IPS-15b (cell line): ENCODE results near the gene ADGRG2.
A peak's percentile ranks its signal among the peaks of the same experiment; 100 is the strongest.

Source experiments
- H3K27me3 ChIP-seq: one replicate; pipeline ENCODE4 v1.6.1; 2013; ENCODE audit warnings: low read length; ENCODE audit not compliant: control insufficient read depth, insufficient read depth
- H3K36me3 ChIP-seq: one replicate; pipeline ENCODE4 v1.6.1; 2013; ENCODE audit warnings: low read length; ENCODE audit not compliant: control insufficient read depth, insufficient read depth
- H3K4me1 ChIP-seq: one replicate; pipeline ENCODE4 v1.6.1; 2013; ENCODE audit warnings: mild to moderate bottlenecking, low read length; ENCODE audit not compliant: control insufficient read depth, insufficient read depth
- H3K4me3 ChIP-seq: one replicate; pipeline ENCODE4 v1.5.1; 2013; ENCODE audit warnings: low read depth, low read length
- H3K9ac ChIP-seq: one replicate; pipeline ENCODE4 v1.6.1; 2013; ENCODE audit warnings: low read depth, mild to moderate bottlenecking, low read length
- H3K9me3 ChIP-seq: one replicate; pipeline ENCODE4 v1.6.1; 2013; ENCODE audit warnings: mild to moderate bottlenecking, low read length; ENCODE audit not compliant: control insufficient read depth, insufficient read depth

Gene ADGRG2

DNA sequence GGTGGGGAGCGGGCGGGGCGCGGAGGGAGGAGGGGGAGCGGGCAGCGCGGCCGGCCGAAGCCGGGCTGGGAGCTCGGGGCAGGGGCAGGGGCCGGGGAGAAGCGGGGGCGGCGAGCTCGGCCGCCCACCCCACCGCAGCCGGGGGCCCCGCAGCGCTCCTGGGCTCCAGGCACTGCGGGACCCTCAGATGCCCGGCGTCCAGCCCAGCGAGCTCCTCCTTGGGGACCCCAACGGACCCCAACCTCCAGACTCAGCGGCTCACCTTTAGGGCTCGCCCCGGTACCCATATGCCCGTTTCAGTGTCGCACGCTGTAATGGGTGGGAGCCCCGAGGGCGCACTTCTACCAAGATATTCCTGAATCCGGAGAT lies 357 bp upstream of the ADGRG2 start:
- Histone ChIP-seq H3K4me1 (peaks cover 18% of the 10 kb centered on the region), H3K9ac (no peak overlapping the region), H3K27me3 (peaks cover 26% of the 10 kb centered on the region), H3K9me3 (no peaks in the 10 kb centered on the region), H3K4me3 (peak overlapping the region; percentile 46), H3K36me3 (no peaks in the 10 kb centered on the region)

DNA sequence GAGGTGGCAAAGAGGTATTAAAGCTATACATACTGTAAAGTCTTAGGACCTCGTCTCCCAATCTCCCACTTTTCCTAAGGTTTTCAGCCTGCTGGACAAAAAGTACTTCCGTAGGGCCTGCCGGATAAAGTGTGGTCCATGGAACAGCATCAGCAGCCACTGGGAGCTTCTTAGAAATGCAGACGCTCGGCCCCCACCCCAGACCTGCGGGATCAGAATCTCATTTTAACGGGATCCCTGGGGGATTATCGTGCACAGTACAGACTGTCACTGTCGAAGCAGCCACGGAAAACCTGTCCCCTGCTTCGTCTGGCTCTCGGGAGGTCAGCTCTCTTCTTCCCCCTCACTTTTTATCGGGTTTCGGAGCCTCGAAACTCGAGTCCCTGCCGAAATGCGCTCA lies 802 bp downstream of the ADGRG2 start:
- peaks cover 18% of the 10 kb centered on the region for H3K4me1 ChIP-seq
- no peak overlapping the region for H3K9ac ChIP-seq
- H3K4me3 ChIP-seq = peak overlapping the region; percentile 69
- no peaks in the 10 kb centered on the region for H3K36me3 ChIP-seq
- H3K27me3 ChIP-seq = peaks cover 26% of the 10 kb centered on the region
- no peaks in the 10 kb centered on the region for H3K9me3 ChIP-seq

DNA sequence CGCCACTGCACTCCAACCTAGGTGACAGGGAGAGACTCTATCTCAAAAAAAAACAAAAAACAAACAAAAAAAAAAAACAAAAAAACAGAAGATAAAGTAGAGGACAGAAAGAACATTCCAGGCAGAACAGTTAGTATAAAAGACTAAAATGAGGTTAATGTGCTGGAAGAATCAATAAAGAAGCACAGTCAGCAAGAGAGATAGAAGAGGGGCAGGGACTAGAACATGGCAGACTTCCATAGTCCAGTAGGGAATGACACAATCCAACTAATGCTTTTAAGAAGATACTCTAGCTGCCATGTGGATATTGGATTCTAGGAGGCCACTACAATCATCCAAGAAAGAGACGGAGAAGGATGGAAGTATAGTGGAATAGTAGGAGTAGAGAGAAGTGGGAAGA lies 11.6 kb downstream of the ADGRG2 start:
- H3K4me1 ChIP-seq = peaks cover 3% of the 10 kb centered on the region
- no peak overlapping the region for H3K4me3 ChIP-seq
- no peaks in the 10 kb centered on the region for H3K9me3 ChIP-seq
- no peaks in the 10 kb centered on the region for H3K27me3 ChIP-seq
- H3K36me3 ChIP-seq = no peaks in the 10 kb centered on the region
- no peak overlapping the region for H3K9ac ChIP-seq

DNA sequence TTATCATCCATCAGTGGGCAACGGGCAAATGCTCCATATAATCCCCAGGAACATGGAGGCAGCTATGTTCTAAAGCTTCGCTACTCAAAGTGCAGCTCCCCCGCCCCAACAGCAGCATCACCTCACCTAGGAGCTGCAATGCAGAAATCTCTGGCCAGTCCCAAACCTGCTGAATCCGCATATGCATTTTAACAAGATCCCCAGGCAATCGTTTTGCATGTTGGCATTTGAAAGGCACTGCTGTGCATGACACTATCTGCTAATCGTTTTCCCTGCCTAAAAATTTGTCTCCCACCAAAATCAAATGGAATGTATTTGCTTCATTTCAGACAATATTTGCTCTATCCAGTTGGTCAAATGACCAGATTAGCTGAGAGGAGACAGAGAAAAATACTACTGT lies 15.2 kb downstream of the ADGRG2 start:
- H3K4me1 ChIP-seq = peaks cover 3% of the 10 kb centered on the region
- H3K36me3 ChIP-seq = no peaks in the 10 kb centered on the region
- no peaks in the 10 kb centered on the region for H3K27me3 ChIP-seq
- no peaks in the 10 kb centered on the region for H3K9me3 ChIP-seq
- H3K9ac ChIP-seq = no peak overlapping the region
- no peak overlapping the region for H3K4me3 ChIP-seq

DNA sequence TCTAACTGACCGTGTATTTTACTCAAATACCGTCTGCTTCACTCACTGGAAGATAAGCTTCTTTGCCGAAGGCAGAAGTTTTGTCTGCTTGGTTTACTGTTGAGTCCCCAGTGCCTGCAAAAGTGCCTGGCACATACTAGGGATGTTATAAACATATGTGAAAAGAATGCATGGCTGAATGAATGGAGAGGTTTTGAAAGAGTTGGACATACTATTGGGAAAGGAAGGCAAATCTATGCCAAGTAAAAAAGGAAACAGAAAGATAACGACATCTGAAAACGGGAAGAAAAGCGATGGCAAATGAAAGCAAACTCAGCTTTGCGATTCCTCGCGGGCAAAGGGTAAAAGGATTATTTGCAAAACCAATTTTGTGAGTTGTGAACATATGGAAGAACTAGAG lies 21.7 kb downstream of the ADGRG2 start:
- Histone ChIP-seq H3K4me1 (no peaks in the 10 kb centered on the region), H3K4me3 (no peak overlapping the region), H3K9me3 (no peaks in the 10 kb centered on the region), H3K36me3 (no peaks in the 10 kb centered on the region), H3K27me3 (no peaks in the 10 kb centered on the region), H3K9ac (no peak overlapping the region)

DNA sequence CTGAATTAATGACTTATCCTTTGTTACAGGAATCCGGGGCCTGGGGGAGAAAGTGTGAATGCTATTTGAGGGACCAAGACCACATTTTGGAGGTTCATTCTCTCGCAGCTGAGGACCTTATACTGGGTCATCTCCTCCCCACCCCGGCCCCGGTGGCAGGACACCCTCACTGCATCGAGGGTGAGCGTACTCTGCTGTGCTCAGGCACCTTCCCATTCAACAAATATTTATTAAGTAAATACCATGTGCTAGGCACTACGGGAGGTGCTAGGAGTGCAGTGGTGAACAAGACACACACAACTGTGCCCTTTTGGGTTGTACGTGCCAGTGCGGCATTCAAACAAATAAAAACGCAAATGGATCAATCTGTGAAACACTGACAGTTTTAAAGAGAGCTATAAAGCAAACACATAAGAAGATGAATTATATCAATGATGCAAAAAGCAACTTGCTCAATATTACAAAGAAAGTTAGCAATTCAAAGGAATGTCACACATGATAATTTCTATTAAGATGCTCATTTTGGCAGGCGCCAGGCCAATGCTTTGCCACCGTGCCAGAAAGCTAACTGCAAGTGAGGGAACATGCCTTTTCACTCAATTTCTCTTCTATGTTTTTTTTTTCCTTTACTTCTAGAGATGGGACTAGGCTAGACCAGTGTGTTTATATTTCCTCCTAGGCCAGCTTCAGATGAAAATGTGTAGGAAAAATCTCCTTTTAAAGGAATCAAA lies 24.6 kb downstream of the ADGRG2 start:
- Histone ChIP-seq H3K36me3 (no peaks in the 10 kb centered on the region), H3K27me3 (no peaks in the 10 kb centered on the region), H3K9me3 (no peaks in the 10 kb centered on the region), H3K9ac (no peak overlapping the region), H3K4me3 (no peak overlapping the region), H3K4me1 (peaks cover 2% of the 10 kb centered on the region)

DNA sequence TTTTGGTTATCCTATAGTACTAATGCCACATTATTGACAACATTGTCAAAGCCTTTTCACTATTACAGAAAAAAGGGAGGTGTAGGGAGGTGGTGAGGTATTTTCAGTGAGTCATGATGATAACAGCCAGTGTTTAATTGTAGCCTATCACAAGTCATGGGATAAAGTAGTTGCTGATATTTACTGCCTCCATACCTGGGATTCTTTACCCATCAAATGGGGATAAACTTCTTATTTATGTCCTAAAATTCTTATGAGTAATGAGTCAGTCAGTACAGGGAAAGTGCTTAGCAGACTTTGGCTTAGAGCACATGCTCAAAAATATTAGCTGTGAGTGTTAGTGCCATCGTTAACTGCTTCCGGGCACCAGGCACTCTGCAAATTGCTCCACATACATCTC lies 25.7 kb downstream of the ADGRG2 start:
- H3K4me3 ChIP-seq = no peak overlapping the region
- no peak overlapping the region for H3K9ac ChIP-seq
- H3K27me3 ChIP-seq = no peaks in the 10 kb centered on the region
- H3K36me3 ChIP-seq = no peaks in the 10 kb centered on the region
- peaks cover 2% of the 10 kb centered on the region for H3K4me1 ChIP-seq
- H3K9me3 ChIP-seq = no peaks in the 10 kb centered on the region

DNA sequence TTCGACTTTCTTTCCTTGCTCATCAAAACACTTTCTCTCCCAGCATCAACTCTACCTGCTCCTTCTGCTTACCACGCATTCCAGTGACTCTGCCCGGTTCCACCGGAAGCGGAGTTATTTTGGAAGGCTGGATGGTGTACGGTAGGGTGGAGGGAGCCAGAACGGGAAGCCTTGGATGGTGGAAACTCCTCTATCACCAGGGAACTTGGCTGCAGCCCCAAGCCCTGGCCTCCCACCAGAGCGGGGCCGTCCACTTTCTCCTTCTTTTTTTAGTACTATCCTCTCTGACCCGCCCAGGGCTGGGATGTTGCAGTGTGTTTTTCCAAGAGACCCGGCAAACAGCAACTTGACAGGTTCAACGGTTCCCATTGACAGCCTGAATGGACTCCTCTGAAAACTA lies 27.6 kb downstream of the ADGRG2 start:
- Histone ChIP-seq H3K27me3 (no peaks in the 10 kb centered on the region), H3K9ac (no peak overlapping the region), H3K4me1 (peaks cover 2% of the 10 kb centered on the region), H3K4me3 (no peak overlapping the region), H3K36me3 (peaks cover 1% of the 10 kb centered on the region), H3K9me3 (no peaks in the 10 kb centered on the region)

DNA sequence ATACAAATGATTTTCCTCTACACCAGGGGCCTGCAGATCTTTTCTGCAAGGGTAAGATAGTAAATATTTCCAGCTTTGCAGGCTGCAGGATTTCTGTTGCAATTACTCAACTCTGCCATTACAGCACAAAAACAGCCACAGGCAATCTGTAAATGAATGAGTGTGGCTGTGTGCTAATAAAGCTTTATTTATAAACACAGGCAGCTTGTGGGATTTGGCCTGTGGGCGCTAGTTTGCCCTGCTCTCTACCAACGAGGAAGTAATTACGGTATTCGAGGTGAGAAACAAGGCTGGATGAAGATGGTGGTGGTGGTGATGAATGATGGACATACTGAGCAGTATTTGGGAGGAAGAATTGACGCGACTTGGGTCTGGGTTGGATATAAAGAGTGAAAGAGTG lies 30.7 kb downstream of the ADGRG2 start:
- Histone ChIP-seq H3K9me3 (no peaks in the 10 kb centered on the region), H3K4me3 (no peak overlapping the region), H3K27me3 (no peaks in the 10 kb centered on the region), H3K36me3 (peaks cover 3% of the 10 kb centered on the region), H3K4me1 (peaks cover 2% of the 10 kb centered on the region), H3K9ac (no peak overlapping the region)

DNA sequence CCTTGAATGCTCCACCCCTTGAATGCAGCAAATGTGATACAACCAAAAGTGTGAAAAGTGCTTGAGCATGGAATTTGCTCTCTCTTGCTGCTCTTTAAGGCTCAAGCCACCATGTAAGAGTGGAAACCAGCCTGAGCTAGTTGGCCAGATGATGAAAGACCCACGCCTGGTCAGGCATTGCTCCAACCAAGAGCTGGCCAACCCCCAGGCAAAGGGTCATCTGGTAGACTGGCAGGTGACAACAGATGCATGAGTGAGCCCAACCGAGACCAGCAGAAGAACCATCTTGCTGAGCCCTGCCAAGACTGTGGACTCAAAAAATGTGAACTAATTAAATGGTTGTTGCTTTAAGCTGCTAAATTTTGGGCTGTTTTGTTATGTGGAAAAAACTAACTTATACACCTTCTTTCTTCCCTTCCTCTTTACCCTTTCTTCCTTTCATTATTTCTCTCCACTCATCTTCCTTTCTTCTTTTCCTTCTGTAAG lies 32.7 kb downstream of the ADGRG2 start:
- no peaks in the 10 kb centered on the region for H3K9me3 ChIP-seq
- H3K36me3 ChIP-seq = peaks cover 3% of the 10 kb centered on the region
- H3K27me3 ChIP-seq = no peaks in the 10 kb centered on the region
- H3K9ac ChIP-seq = no peak overlapping the region
- H3K4me3 ChIP-seq = no peak overlapping the region
- H3K4me1 ChIP-seq = no peaks in the 10 kb centered on the region

DNA sequence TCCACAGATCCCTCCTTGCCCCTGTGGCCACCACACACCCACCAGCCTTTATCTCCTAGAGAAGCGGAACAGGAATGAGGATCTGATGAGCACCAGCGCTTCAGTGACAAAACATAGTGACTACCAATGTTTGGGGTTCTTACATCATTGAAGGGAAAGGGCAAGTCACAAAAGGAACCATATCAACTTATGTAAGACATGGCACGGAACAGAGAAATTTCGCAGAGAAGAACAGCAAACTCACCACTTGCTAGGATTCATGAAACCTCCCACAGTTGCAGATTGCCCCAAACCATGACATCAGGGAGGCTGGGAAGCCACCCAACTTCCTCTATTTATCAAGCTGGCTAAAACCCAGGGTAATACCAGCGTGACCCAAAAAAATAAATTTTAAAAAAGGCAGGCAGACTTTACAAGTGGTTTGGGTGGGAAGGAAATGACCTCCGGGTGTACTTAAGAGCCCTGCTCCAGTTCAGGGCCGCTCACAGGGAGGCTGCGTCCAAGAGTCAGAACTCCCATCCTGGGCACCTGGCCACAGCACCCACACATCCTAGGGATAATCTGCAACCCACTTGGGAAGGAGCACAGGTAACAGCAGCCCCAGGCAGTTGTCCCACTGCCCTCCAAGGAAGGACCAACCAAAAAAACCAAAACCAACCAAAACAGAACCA lies 36.0 kb downstream of the ADGRG2 start:
- Histone ChIP-seq H3K9me3 (no peaks in the 10 kb centered on the region), H3K4me3 (no peak overlapping the region), H3K27me3 (no peaks in the 10 kb centered on the region), H3K9ac (no peak overlapping the region), H3K4me1 (no peaks in the 10 kb centered on the region), H3K36me3 (peaks cover 3% of the 10 kb centered on the region)

DNA sequence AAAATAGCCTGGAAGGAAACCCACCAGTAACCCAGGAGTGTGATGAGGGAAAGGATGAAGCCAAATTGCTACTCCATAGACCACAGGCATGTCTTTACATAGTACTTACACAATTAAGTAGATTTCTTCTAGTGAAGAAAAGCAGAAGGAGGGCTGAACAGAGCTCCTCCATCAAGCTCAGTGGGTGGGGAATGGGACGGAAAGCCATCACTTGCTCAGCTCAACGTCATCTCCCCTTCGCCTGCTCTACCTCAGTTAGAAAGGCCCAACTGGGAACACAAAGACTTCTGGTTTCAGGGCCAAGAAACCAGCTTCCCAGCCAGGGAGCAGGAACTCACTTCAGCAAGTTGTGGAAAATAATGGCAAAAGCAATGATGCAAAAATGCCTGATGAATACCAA lies 36.6 kb downstream of the ADGRG2 start:
- Histone ChIP-seq H3K4me3 (no peak overlapping the region), H3K27me3 (no peaks in the 10 kb centered on the region)

More for the DNA sequence above, 36.6 kb downstream of the ADGRG2 start:
- Histone ChIP-seq H3K9ac (no peak overlapping the region), H3K4me1 (no peaks in the 10 kb centered on the region), H3K36me3 (peaks cover 3% of the 10 kb centered on the region), H3K9me3 (no peaks in the 10 kb centered on the region)
